WI38 (cell line): ENCODE results near the gene RERE.

Experiments used
- H3K4me3 ChIP-seq: 2 replicates; pipeline ENCODE4 v1.5.1; 2011; ENCODE audit warnings: low read depth, mild to moderate bottlenecking, control low read depth, low read length
- TF ChIP-seq, protein P1 (sequence below): IDR thresholded peaks from 2 replicates; pipeline ENCODE4 v1.5.1; 2012; ENCODE audit warnings: low read depth, mild to moderate bottlenecking, control low read depth, low read length

Gene RERE

DNA sequence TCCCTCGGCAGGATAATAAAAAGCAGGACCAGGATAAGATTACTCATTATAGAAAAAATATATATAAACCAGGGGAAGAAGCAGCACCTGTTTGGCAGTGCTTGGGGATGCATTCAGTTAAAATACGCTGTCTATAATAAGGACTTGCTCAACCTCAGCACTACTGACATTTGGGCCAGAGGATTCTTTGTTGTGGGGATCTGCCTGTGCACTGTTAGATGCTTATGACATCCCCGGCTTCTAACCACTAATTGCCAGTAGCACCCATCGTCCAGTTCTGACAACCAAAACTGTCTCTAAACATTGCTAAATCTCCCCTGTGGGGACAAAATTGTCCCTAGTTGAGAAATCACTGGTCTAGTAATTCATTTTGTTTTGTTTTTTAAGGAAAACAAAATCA lies 257.4 kb downstream of the RERE start:
- H3K4me3 ChIP-seq, result no peak overlapping the region
- TF ChIP-seq, protein P1, sequence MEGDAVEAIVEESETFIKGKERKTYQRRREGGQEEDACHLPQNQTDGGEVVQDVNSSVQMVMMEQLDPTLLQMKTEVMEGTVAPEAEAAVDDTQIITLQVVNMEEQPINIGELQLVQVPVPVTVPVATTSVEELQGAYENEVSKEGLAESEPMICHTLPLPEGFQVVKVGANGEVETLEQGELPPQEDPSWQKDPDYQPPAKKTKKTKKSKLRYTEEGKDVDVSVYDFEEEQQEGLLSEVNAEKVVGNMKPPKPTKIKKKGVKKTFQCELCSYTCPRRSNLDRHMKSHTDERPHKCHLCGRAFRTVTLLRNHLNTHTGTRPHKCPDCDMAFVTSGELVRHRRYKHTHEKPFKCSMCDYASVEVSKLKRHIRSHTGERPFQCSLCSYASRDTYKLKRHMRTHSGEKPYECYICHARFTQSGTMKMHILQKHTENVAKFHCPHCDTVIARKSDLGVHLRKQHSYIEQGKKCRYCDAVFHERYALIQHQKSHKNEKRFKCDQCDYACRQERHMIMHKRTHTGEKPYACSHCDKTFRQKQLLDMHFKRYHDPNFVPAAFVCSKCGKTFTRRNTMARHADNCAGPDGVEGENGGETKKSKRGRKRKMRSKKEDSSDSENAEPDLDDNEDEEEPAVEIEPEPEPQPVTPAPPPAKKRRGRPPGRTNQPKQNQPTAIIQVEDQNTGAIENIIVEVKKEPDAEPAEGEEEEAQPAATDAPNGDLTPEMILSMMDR, result no peak

DNA sequence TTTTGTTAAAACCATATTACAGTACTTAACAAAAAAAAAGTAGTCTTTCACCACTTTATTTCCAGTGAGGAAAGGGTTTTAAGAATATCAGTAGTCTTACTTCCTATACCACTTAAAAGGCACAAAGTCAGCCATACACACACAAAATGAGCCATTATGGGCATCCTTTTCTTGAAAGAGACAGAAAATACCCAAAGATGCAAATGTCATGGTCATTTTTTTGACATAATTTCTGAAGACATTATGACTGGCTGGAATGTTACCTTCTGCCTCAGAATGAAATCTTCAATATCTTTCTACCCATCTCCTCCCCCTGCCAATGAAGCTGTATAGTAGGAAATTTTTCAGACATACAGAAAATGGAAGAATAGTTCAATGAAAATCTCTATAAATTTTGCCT lies 261.9 kb downstream of the RERE start:
- TF ChIP-seq, protein P1, result no peak
- H3K4me3 ChIP-seq, result no peak overlapping the region

DNA sequence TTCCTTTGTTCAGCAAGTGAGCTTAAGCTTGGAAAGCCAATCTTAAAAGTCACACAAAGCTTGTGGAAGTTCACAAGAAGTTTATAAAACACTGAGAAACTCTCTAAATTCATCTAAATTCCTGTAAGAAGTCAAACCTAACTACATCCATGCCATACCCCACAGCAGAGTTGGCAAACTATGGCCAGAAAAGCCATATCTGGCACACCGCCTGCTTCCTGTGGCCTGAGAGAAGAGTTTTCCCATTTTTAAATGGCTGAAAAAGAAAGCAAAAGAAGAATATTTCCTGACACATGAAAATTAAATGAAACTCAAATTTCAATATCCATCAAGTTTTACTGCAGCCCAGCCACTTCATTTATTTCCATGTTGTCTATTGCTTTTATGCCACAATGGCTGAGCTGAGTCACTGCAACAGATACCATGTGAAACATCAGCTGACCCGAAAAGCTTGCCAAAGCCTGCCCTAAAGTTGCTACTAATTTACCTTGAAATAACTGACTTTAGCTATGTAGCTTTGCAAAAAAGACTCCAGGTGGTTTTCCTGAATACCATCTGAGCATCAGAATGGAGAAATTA lies 262.4 kb downstream of the RERE start:
- TF ChIP-seq, protein P1, result no peak
- H3K4me3 ChIP-seq, result no peak overlapping the region

DNA sequence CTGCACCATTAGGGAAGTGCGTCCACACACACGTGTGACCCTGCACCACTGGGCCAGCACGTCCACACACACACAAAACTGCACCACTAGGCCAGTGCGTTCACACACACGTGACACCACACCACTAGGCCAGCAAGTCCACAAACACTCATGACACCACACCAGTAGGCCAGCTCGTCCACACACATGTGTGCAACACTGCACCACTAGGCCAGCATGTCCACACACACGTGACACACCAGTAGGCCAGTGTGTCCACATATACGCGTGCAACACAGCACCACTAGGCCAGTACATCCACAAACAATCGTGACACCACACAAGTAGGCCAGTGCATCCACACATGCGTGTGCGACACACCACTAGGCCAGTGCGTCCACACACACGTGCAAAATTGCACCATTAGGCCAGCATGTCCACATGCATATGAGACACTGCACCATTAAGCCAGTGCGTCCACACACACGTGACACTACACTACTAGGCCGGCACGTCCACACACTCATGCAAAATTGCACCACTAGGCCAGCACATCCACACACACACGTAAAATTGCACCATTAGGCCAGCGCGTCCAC lies 264.5 kb downstream of the RERE start:
- TF ChIP-seq, protein P1, result no peak
- no peak overlapping the region for H3K4me3 ChIP-seq

DNA sequence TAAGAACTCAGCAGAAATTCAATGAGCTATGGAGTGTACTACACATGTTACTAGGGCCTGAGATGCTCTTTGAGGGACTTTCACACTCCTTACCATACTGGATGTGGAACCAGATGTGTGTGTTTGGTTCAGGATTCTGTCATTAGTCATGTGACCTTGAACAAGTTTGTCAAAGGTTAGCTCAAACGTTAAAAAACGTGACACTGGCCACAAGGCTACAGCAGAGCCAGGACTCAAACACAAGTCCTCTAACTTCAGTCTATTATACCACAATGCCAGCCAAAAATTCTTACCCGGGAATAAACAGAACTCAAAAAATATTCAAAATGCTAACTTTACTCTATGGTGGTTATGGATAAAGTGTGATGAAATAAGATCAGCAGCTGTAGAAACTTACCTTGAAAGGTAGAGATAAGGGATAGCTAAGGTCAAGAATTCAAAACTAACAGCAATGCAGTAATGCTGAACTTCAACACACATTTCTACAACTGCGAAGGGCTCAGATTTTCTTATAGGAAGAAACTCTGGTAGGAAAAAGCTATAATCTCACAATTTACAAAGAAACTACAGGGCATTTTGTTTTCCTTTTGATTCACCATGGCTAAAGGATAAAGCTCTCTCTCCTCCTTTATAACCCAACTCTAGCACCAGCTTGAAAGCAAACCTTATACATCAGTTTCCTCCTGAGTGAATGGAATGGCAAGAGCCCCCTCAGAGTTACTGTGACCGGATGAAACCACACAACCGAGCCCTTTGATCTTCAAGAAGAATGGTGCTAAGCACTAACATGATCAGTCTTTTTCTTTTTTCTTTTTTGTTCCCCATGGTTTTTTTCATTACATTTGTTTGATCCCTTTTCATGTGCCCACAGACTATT lies 265.6 kb downstream of the RERE start:
- TF ChIP-seq, protein P1, result no peak

DNA sequence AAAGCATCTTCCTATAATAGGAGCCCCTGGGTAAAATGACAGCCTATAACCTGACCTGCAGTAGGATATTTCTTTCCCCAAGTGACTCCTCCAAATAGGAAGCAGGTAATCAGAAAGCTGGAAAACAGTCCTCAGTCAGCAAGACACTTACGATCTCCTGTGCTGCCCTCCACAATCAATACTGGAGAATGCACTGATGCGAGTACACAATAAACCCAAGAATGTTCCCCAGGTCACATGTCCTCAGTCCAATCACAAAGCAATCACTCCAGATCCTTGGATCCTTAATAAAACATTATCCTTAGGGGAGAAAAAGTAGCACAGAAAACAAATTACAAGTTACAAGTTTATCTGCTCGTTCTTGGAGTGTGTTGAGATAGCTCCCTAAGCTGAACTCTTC lies 266.4 kb downstream of the RERE start:
- TF ChIP-seq, protein P1, result no peak
- H3K4me3 ChIP-seq, result no peak overlapping the region

More for the DNA sequence above, 265.6 kb downstream of the RERE start:
- no peak overlapping the region for H3K4me3 ChIP-seq

DNA sequence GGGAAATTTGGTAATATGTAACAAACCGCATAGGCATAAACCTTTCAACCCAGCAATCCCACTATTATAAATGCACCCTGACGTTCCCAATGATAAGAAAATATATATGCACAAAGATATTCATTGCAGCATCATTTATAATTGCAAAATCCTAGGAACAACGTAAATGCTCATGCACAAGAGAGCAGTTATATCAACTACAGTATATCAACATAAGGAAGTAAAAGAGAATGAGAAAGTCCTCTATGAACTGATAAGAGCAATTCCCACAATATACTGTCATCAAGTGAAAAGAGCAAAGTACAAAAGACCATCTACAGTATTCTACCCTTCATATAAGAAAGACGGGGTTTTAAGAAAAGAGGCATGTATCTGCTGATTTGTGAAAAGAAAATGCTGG lies 269.6 kb downstream of the RERE start:
- H3K4me3 ChIP-seq, result no peak overlapping the region
- TF ChIP-seq, protein P1, result no peak
